ENCODE measurements around the gene CLTA.
"Not testable (repeated sequence)": the region's sequence is repeated elsewhere in the genome, so short reads cannot be mapped to it uniquely, and the experiment has no call there.

CLTA gene

GRCh38 chr9:36217256-36217968 is 26.7 kb downstream of the CLTA start:
- DNase-seq (ENCODE audit: low read depth): no peak
- no peak overlapping the region for H3K4me3 ChIP-seq (ENCODE audit: low read depth, low read length)

GRCh38 chr9:36218011-36218410 is 27.3 kb downstream of the CLTA start:
- DNase-seq (ENCODE audit: low read depth): no peak
- no peak overlapping the region for H3K4me3 ChIP-seq (ENCODE audit: low read depth, low read length)

- no peak overlapping the region for H3K4me3 ChIP-seq (ENCODE audit: low read depth, low read length)
- no peak for DNase-seq (ENCODE audit: low read depth)
These were observed 27.7 kb downstream of the CLTA start for GRCh38 chr9:36218411-36218901.

GRCh38 chr9:36221667-36222066 is 30.9 kb downstream of the CLTA start:
- no peak overlapping the region for H3K4me3 ChIP-seq (ENCODE audit: low read depth, low read length)
- DNase-seq (ENCODE audit: low read depth): no peak

- no peak overlapping the region for H3K4me3 ChIP-seq (ENCODE audit: low read depth, low read length)
- DNase-seq (ENCODE audit: low read depth): no peak
These were observed 31.7 kb downstream of the CLTA start for GRCh38 chr9:36222449-36222848.

GRCh38 chr9:36237230-36237629 is 46.5 kb downstream of the CLTA start:
- no peak for DNase-seq (ENCODE audit: low read depth)

GRCh38 chr9:36239205-36239604 is 48.5 kb downstream of the CLTA start:
- DNase-seq (ENCODE audit: low read depth); H3K4me3 ChIP-seq (ENCODE audit: low read depth, low read length): not testable (repeated sequence)

More at GRCh38 chr9:36237230-36237629, 46.5 kb downstream of the CLTA start:
- H3K4me3 ChIP-seq (ENCODE audit: low read depth, low read length): no peak overlapping the region

- not testable (repeated sequence) for H3K4me3 ChIP-seq (ENCODE audit: low read depth, low read length); DNase-seq (ENCODE audit: low read depth)
These were observed 49.0 kb downstream of the CLTA start for GRCh38 chr9:36239675-36240074.

- H3K4me3 ChIP-seq (ENCODE audit: low read depth, low read length): no peak overlapping the region
- DNase-seq (ENCODE audit: low read depth): no peak
These were observed 55.2 kb downstream of the CLTA start for GRCh38 chr9:36245906-36246305.

- no peak overlapping the region for H3K4me3 ChIP-seq (ENCODE audit: low read depth, low read length)
- DNase-seq (ENCODE audit: low read depth): no peak
These were observed 56.6 kb downstream of the CLTA start for GRCh38 chr9:36247356-36247755.

GRCh38 chr9:36248061-36248460 is 57.3 kb downstream of the CLTA start:
- peak; percentile 2 for DNase-seq (ENCODE audit: low read depth)

GRCh38 chr9:36249189-36249588 is 58.5 kb downstream of the CLTA start:
- DNase-seq (ENCODE audit: low read depth): no peak
- no peak overlapping the region for H3K4me3 ChIP-seq (ENCODE audit: low read depth, low read length)

More at GRCh38 chr9:36248061-36248460, 57.3 kb downstream of the CLTA start:
- not testable (repeated sequence) for H3K4me3 ChIP-seq (ENCODE audit: low read depth, low read length)

- no peak for DNase-seq (ENCODE audit: low read depth)
- H3K4me3 ChIP-seq (ENCODE audit: low read depth, low read length): no peak overlapping the region
These were observed 59.4 kb downstream of the CLTA start for GRCh38 chr9:36250079-36250478.

- DNase-seq (ENCODE audit: low read depth): no peak
- no peak overlapping the region for H3K4me3 ChIP-seq (ENCODE audit: low read depth, low read length)
These were observed 60.7 kb downstream of the CLTA start for GRCh38 chr9:36251428-36251827.

- DNase-seq (ENCODE audit: low read depth): peak; percentile 89
- peak within 1 kb of the TSS; percentile 81 for H3K4me3 ChIP-seq (ENCODE audit: low read depth, low read length)
These were observed 67.7 kb downstream of the CLTA start, which contains the start of gene GNE for GRCh38 chr9:36258208-36258995. Gene GNE (minus strand): TSS chr9:36258448. CDS start chr9:36249355, 9,093 bp downstream.

- H3K4me3 ChIP-seq (ENCODE audit: low read depth, low read length): peak overlapping the region; percentile 81
- no peak for DNase-seq (ENCODE audit: low read depth)
These were observed 68.3 kb downstream of the CLTA start for GRCh38 chr9:36258996-36259533.

Data from skeletal muscle cell (primary cell).